ENCODE measurements around the gene TBC1D3C. TPM values are rescaled to one million over a fixed set of nuclear protein-coding genes. Genes with fewer than 3 reads are reported as not detected.
A peak's percentile ranks its signal among the peaks of the same experiment; 100 is the strongest.
"Not testable (repeated sequence)": the region's sequence is repeated elsewhere in the genome, so short reads cannot be mapped to it uniquely, and the experiment has no call there.

The TBC1D3C gene
- total RNA-seq (2022) (3.4 TPM in 1 of 2 replicates, not detected in the other), Bru-seq, nascent RNA (percentile 21 among the genes with signal in this experiment), BruChase-seq, experiment 1, labeled RNA remaining after a 6-hour chase (percentile 19 among the genes with signal in this experiment), BruChase-seq, experiment 2, labeled RNA remaining after a 2-hour chase (percentile 18 among the genes with signal in this experiment)
- long read RNA-seq, result 0 reads

- H3K36me3 Mint-ChIP-seq (ENCODE audit: insufficient read depth, unreplicated experiment); H3K27me3 Mint-ChIP-seq (ENCODE audit: insufficient read depth, unreplicated experiment); H3K27ac Mint-ChIP-seq (ENCODE audit: low read depth, unreplicated experiment); POLR2A ChIA-PET; intact Hi-C loops (cut with micrococcal nuclease); H3K9me3 Mint-ChIP-seq (ENCODE audit: unreplicated experiment); H3K4me1 Mint-ChIP-seq (ENCODE audit: insufficient read depth, unreplicated experiment); H3K4me3 Mint-ChIP-seq (ENCODE audit: unreplicated experiment); BruUV-seq (replicated peaks); DNase-seq (ENCODE audit: unreplicated experiment); CTCF ChIA-PET: not testable (repeated sequence)
Observed at GRCh38 chr17:38068534-38068933, at the start of gene TBC1D3C. Gene TBC1D3C, minus strand, starts transcription at chr17:38068634. Its CDS starts 1,568 bp downstream, at chr17:38067066.

DNA sequence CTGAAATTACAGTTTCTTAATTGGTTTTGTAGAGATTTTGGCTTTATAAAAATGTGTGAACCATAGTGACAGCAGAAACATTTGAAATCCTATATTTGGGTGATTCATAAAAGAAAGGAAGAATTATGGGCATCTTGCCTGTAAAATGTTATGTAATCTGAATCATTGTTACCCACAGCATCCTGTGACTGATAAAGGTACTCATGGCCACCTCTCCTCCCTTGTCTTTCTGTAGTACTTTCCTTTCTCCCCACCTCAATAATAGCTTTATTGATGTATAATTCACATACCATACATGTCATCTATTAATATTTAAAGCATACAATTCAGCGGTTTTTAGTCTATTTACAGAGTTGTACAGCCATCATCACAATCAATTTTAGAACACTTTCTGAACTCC lies 30.8 kb upstream of the TBC1D3C start:
- H3K9me3 Mint-ChIP-seq (ENCODE audit: unreplicated experiment); H3K27ac Mint-ChIP-seq (ENCODE audit: low read depth, unreplicated experiment); CTCF ChIA-PET; H3K27me3 Mint-ChIP-seq (ENCODE audit: insufficient read depth, unreplicated experiment); H3K36me3 Mint-ChIP-seq (ENCODE audit: insufficient read depth, unreplicated experiment); POLR2A ChIA-PET; H3K4me1 Mint-ChIP-seq (ENCODE audit: insufficient read depth, unreplicated experiment); DNase-seq (ENCODE audit: unreplicated experiment); H3K4me3 Mint-ChIP-seq (ENCODE audit: unreplicated experiment); BruUV-seq (replicated peaks); intact Hi-C loops (cut with micrococcal nuclease): not testable (repeated sequence)

DNA sequence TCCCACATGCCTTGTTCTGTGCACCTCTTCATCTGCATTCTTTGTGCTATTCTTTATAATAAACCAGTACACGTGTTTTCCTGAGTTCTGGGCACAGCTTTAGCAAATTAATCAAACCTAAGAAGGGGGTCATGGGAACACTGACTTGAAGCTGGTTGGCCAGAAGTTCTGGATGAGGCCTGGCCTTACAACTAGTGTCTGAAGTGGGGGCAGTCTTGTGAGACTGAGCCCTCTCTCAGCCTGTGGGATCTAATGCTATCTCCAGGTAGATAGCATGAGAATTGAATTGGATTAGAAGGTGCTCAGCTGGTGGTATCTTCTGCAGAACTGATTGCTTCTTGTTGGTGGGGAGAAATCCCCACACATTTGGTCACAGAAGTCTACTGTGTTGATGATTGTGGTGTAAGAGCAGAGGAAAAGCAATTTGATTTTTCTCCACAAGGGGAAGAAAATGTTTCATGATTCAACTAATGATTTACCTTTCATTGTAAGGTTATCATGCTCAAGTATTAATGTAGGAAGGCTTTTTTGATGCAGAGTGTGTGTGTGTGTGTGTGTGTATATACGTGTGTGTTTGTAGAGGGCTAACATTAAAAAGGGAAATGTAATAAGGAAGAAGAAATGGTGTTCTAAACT lies 25.7 kb upstream of the TBC1D3C start:
- BruUV-seq (replicated peaks); H3K4me1 Mint-ChIP-seq (ENCODE audit: insufficient read depth, unreplicated experiment); POLR2A ChIA-PET; H3K9me3 Mint-ChIP-seq (ENCODE audit: unreplicated experiment); DNase-seq (ENCODE audit: unreplicated experiment); H3K36me3 Mint-ChIP-seq (ENCODE audit: insufficient read depth, unreplicated experiment); H3K27ac Mint-ChIP-seq (ENCODE audit: low read depth, unreplicated experiment); H3K27me3 Mint-ChIP-seq (ENCODE audit: insufficient read depth, unreplicated experiment); H3K4me3 Mint-ChIP-seq (ENCODE audit: unreplicated experiment); CTCF ChIA-PET; intact Hi-C loops (cut with micrococcal nuclease): not testable (repeated sequence)

GRCh38 chr17:38088120-38088519 lies 19.7 kb upstream of the TBC1D3C start:
- H3K4me3 Mint-ChIP-seq (ENCODE audit: unreplicated experiment); POLR2A ChIA-PET; H3K4me1 Mint-ChIP-seq (ENCODE audit: insufficient read depth, unreplicated experiment); intact Hi-C loops (cut with micrococcal nuclease); H3K27ac Mint-ChIP-seq (ENCODE audit: low read depth, unreplicated experiment); H3K27me3 Mint-ChIP-seq (ENCODE audit: insufficient read depth, unreplicated experiment); H3K36me3 Mint-ChIP-seq (ENCODE audit: insufficient read depth, unreplicated experiment); H3K9me3 Mint-ChIP-seq (ENCODE audit: unreplicated experiment); BruUV-seq (replicated peaks); CTCF ChIA-PET; DNase-seq (ENCODE audit: unreplicated experiment): not testable (repeated sequence)

GRCh38 chr17:38087344-38087743 lies 18.9 kb upstream of the TBC1D3C start:
- H3K27me3 Mint-ChIP-seq (ENCODE audit: insufficient read depth, unreplicated experiment); POLR2A ChIA-PET; H3K36me3 Mint-ChIP-seq (ENCODE audit: insufficient read depth, unreplicated experiment); intact Hi-C loops (cut with micrococcal nuclease); DNase-seq (ENCODE audit: unreplicated experiment); H3K9me3 Mint-ChIP-seq (ENCODE audit: unreplicated experiment); CTCF ChIA-PET; H3K27ac Mint-ChIP-seq (ENCODE audit: low read depth, unreplicated experiment); H3K4me1 Mint-ChIP-seq (ENCODE audit: insufficient read depth, unreplicated experiment); BruUV-seq (replicated peaks); H3K4me3 Mint-ChIP-seq (ENCODE audit: unreplicated experiment): not testable (repeated sequence)

Other genes starting within 250 kb of the TBC1D3C start
- gene TBC1D3K, start 144.2 kb downstream of the TBC1D3C start, total RNA-seq (2022), result not detected in 2 replicates
- 11.3 and 13.9 TPM in 2 replicates for gene TBC1D3L, start 79.6 kb downstream of the TBC1D3C start, total RNA-seq (2022)
- 1.1 and 1.2 TPM in 2 replicates for gene TBC1D3D, start 64.7 kb downstream of the TBC1D3C start, total RNA-seq (2022)
- gene TBC1D3E, start 59.3 kb upstream of the TBC1D3C start, total RNA-seq (2022), result 3.8 TPM in 2 replicates
- 3.6 TPM in 1 of 2 replicates, not detected in the other for gene TBC1D3, start 123.9 kb upstream of the TBC1D3C start, total RNA-seq (2022)
- 37.2 and 48.4 TPM in 2 replicates for gene MRPL45, start 228.5 kb upstream of the TBC1D3C start, total RNA-seq (2022)

All from MCF 10A (cell line).